Colonic mucosa (tissue), 4 donors: ENCODE results near the gene ARHGDIB. TPM values are rescaled to one million over a fixed set of nuclear protein-coding genes. Genes with fewer than 3 reads are reported as not detected.

ENCODE experiments used
- DNase-seq: peaks from one replicate; pipeline ENCODE4 v3.0.0-alpha.2; 2020
- H3K27ac ChIP-seq: fragments of 200-600 bp; one replicate; pipeline ENCODE4 v1.8.0; 2021
- H3K27me3 ChIP-seq: fragments of 200-600 bp; one replicate; pipeline ENCODE4 v1.8.0; 2021
- H3K36me3 ChIP-seq: fragments of 200-600 bp; one replicate; pipeline ENCODE4 v1.8.0; 2021
- H3K4me1 ChIP-seq: fragments of 200-600 bp; one replicate; pipeline ENCODE4 v1.8.0; 2021; ENCODE audit warnings: mild to moderate bottlenecking
- H3K4me3 ChIP-seq: fragments of 200-600 bp; one replicate; pipeline ENCODE4 v1.8.0; 2021
- H3K9ac ChIP-seq, 2 donors: one replicate each; pipeline ENCODE4 v1.7.0; 2013; ENCODE audit warnings: control low read depth in 2 of 2, low read depth in 2 of 2, low read length in 2 of 2
- H3K9me3 ChIP-seq: fragments of 200-600 bp; one replicate; pipeline ENCODE4 v1.8.0; 2021
- CTCF ChIP-seq: fragments of 200-600 bp; IDR thresholded peaks from one replicate; pipeline ENCODE4 v1.8.0; 2022; ENCODE audit warnings: antibody characterized with exemption, mild to moderate bottlenecking
- intact Hi-C: fragments of 100-400 bp; cut with DNase I; formaldehyde crosslinking; loops from one replicate; pipeline ENCODE4 v1.14.1; 2022
- total RNA-seq, 2 donors: library from RNA; stranded (reverse); fragmentation: NEBNext Ultra II Directional in 1 of 2; extraction: Animal tissue kit (Norgen Biotek cat#: 25700) in 1 of 2; gene quantifications; one replicate each; pipeline ENCODE4 v1.2.1, GENCODE V29; 2021
- donor health status: healthy.
- donor health status: DM: no; HTN: no; CAD: no.
- donor health status: DM: no; HTN: no; CAD: no.

The ARHGDIB gene
- total RNA-seq, 2 donors from 2014 or later, result 21.5 to 40.8 TPM

GRCh38 chr12:14984036-14984435 lies 22.6 kb upstream of the ARHGDIB start:
- H3K9ac ChIP-seq, result no peak overlapping the region
- no peaks in the 10 kb centered on the region for H3K36me3 ChIP-seq
- H3K4me1 ChIP-seq, result no peaks in the 10 kb centered on the region
- H3K4me3 ChIP-seq, result no peak overlapping the region
- H3K9me3 ChIP-seq, result no peaks in the 10 kb centered on the region
- no peak for DNase-seq
- no peaks in the 10 kb centered on the region for H3K27me3 ChIP-seq
- TF ChIP-seq CTCF, result no peak
- intact Hi-C loops, result no loop called here
- no peak overlapping the region for H3K27ac ChIP-seq

- TF ChIP-seq CTCF, result no peak
- no peaks in the 10 kb centered on the region for H3K4me1 ChIP-seq
- H3K9ac ChIP-seq, result no peak overlapping the region
- no peaks in the 10 kb centered on the region for H3K36me3 ChIP-seq
- intact Hi-C loops, result no loop called here
- no peak overlapping the region for H3K27ac ChIP-seq
- H3K9me3 ChIP-seq, result no peaks in the 10 kb centered on the region
- no peak overlapping the region for H3K4me3 ChIP-seq
- no peaks in the 10 kb centered on the region for H3K27me3 ChIP-seq
- DNase-seq, result no peak
These were observed 21.6 kb upstream of the ARHGDIB start for GRCh38 chr12:14982991-14983390.

- no peak overlapping the region for H3K9ac ChIP-seq
- intact Hi-C loops, result no loop called here
- no peak overlapping the region for H3K27ac ChIP-seq
- H3K9me3 ChIP-seq, result no peaks in the 10 kb centered on the region
- H3K4me1 ChIP-seq, result no peaks in the 10 kb centered on the region
- no peak for TF ChIP-seq CTCF
- H3K36me3 ChIP-seq, result no peaks in the 10 kb centered on the region
- no peak for DNase-seq
- H3K27me3 ChIP-seq, result no peaks in the 10 kb centered on the region
- H3K4me3 ChIP-seq, result no peak overlapping the region
These were observed 21.2 kb upstream of the ARHGDIB start for GRCh38 chr12:14982562-14982961.

GRCh38 chr12:14981049-14981448 lies 19.6 kb upstream of the ARHGDIB start:
- Histone ChIP-seq H3K27me3 (no peaks in the 10 kb centered on the region), H3K36me3 (no peaks in the 10 kb centered on the region), H3K4me3 (no peak overlapping the region), H3K27ac (no peak overlapping the region), H3K9ac (no peak overlapping the region), H3K9me3 (no peaks in the 10 kb centered on the region), H3K4me1 (no peaks in the 10 kb centered on the region)
- TF ChIP-seq CTCF, result no peak
- DNase-seq, result no peak
- intact Hi-C loops, result no loop called here

GRCh38 chr12:14979468-14979867 lies 18.1 kb upstream of the ARHGDIB start:
- no peak for TF ChIP-seq CTCF
- intact Hi-C loops, result no loop called here

GRCh38 chr12:14976658-14977057 lies 15.3 kb upstream of the ARHGDIB start:
- no peak for TF ChIP-seq CTCF
- H3K27me3 ChIP-seq, result no peaks in the 10 kb centered on the region
- intact Hi-C loops, result no loop called here

More at GRCh38 chr12:14979468-14979867, 18.1 kb upstream of the ARHGDIB start:
- no peak for DNase-seq
- no peaks in the 10 kb centered on the region for H3K36me3 ChIP-seq
- no peak overlapping the region for H3K9ac ChIP-seq
- H3K4me1 ChIP-seq, result no peaks in the 10 kb centered on the region
- H3K27ac ChIP-seq, result no peak overlapping the region
- no peak overlapping the region for H3K4me3 ChIP-seq
- no peaks in the 10 kb centered on the region for H3K9me3 ChIP-seq
- no peaks in the 10 kb centered on the region for H3K27me3 ChIP-seq

More at GRCh38 chr12:14976658-14977057, 15.3 kb upstream of the ARHGDIB start:
- H3K27ac ChIP-seq, result no peak overlapping the region
- H3K36me3 ChIP-seq, result no peaks in the 10 kb centered on the region
- no peaks in the 10 kb centered on the region for H3K9me3 ChIP-seq
- DNase-seq, result no peak
- H3K4me3 ChIP-seq, result no peak overlapping the region
- H3K9ac ChIP-seq, result no peak overlapping the region
- no peaks in the 10 kb centered on the region for H3K4me1 ChIP-seq
